Stimulated activated effector memory CD8-positive, alpha-beta T cell treated with anti-CD3 and anti-CD28 coated beads, Interleukin-12 subunit alpha, Interleukin-12 subunit beta, amount 100 ng/mL, for 72 hours (primary cell): Measurements from ENCODE around the gene ORM2.
A peak's percentile ranks its signal among the peaks of the same experiment; 100 is the strongest.

ENCODE experiments used
- ATAC-seq: fragments of 150-1000 bp; cut with Tn5 transposase; 2 replicates; pipeline ENCODE4 v1.10.0; 2021
- DNase-seq, 2 donors: peaks; one replicate each; pipeline ENCODE4 v3.0.0; 2021 to 2022; ENCODE audit warnings: low spot score in 2 of 2
- H3K27ac Mint-ChIP-seq: one replicate; pipeline ENCODE4 v1.8.0; 2022; ENCODE audit warnings: mild to moderate bottlenecking, mixed read lengths
- H3K36me3 Mint-ChIP-seq: one replicate; pipeline ENCODE4 v1.8.0; 2022; ENCODE audit warnings: mild to moderate bottlenecking, mixed read lengths
- H3K4me1 Mint-ChIP-seq: one replicate; pipeline ENCODE4 v1.8.0; 2022; ENCODE audit warnings: mixed read lengths
- H3K4me3 Mint-ChIP-seq: one replicate; pipeline ENCODE4 v1.8.0; 2022; ENCODE audit warnings: mild to moderate bottlenecking, mixed read lengths
- H3K9me3 Mint-ChIP-seq: one replicate; pipeline ENCODE4 v1.8.0; 2022; ENCODE audit warnings: mixed read lengths

ORM2 gene

GRCh38 chr9:114303977-114304376, 25.7 kb upstream of the ORM2 start:
- peak in 1 of 2 donors; percentile 40 for DNase-seq
- no peak for ATAC-seq
- no peak overlapping the region for H3K27ac Mint-ChIP-seq

GRCh38 chr9:114304416-114305188, 25.1 kb upstream of the ORM2 start:
- H3K36me3 Mint-ChIP-seq: no peaks in the 10 kb centered on the region
- H3K27ac Mint-ChIP-seq: no peak overlapping the region
- H3K4me1 Mint-ChIP-seq: peaks cover 9% of the 10 kb centered on the region
- H3K4me3 Mint-ChIP-seq: no peak overlapping the region
- no peaks in the 10 kb centered on the region for H3K9me3 Mint-ChIP-seq
- ATAC-seq (no peak), DNase-seq (no peak)

More at GRCh38 chr9:114303977-114304376, 25.7 kb upstream of the ORM2 start:
- no peaks in the 10 kb centered on the region for H3K36me3 Mint-ChIP-seq
- H3K4me3 Mint-ChIP-seq: no peak overlapping the region
- H3K4me1 Mint-ChIP-seq: peaks cover 9% of the 10 kb centered on the region
- H3K9me3 Mint-ChIP-seq: no peaks in the 10 kb centered on the region

DNA sequence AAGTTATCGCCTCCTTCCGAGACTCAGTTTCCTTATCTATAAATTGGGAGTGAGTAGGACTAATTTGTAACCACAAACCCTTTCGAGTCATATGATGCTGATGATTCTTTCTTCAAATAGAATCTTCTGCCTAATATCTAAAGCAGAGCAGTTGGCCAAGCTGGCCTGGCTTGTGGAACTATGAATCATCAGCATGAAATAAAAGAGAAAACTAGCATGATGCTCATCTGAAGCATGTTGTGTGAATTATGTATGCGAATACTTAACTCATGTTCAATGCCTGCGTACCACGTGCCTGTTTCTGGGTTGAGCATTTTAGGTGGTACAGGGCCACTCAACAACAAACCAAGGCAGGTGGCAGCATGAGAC, 21.8 kb upstream of the ORM2 start:
- DNase-seq: no peak
- H3K27ac Mint-ChIP-seq: peak overlapping the region; percentile 65
- H3K9me3 Mint-ChIP-seq: no peaks in the 10 kb centered on the region
- peaks cover 9% of the 10 kb centered on the region for H3K4me1 Mint-ChIP-seq
- no peak overlapping the region for H3K4me3 Mint-ChIP-seq
- H3K36me3 Mint-ChIP-seq: peaks cover 4% of the 10 kb centered on the region
- ATAC-seq: no peak

GRCh38 chr9:114308361-114308950, 21.2 kb upstream of the ORM2 start:
- peaks cover 4% of the 10 kb centered on the region for H3K36me3 Mint-ChIP-seq
- no peak overlapping the region for H3K4me3 Mint-ChIP-seq
- peaks cover 9% of the 10 kb centered on the region for H3K4me1 Mint-ChIP-seq
- ATAC-seq: no peak
- no peak for DNase-seq
- H3K9me3 Mint-ChIP-seq: no peaks in the 10 kb centered on the region
- H3K27ac Mint-ChIP-seq: no peak overlapping the region

DNA sequence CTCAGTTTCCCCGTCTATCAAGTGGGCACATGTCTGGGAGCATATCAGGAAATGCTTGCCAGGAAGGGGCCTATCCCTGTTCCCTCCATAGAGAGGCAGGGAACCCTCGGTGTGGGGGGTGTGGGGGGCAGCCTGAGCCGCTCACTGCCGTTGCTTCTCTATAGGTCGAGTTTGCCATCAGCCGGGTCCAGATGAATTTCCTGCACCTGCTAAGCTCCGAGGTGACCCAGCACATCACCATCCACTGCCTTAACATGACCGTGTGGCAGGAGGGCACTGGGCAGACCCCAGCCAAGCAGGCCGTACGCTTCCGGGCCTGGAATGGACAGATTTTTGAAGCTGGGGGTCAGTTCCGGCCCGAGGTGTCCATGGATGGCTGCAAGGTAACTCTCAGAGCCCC, 20.6 kb upstream of the ORM2 start:
- no peak overlapping the region for H3K27ac Mint-ChIP-seq
- H3K4me1 Mint-ChIP-seq: peaks cover 9% of the 10 kb centered on the region
- ATAC-seq: no peak
- no peak overlapping the region for H3K4me3 Mint-ChIP-seq
- DNase-seq: no peak
- H3K9me3 Mint-ChIP-seq: no peaks in the 10 kb centered on the region
- peaks cover 4% of the 10 kb centered on the region for H3K36me3 Mint-ChIP-seq

DNA sequence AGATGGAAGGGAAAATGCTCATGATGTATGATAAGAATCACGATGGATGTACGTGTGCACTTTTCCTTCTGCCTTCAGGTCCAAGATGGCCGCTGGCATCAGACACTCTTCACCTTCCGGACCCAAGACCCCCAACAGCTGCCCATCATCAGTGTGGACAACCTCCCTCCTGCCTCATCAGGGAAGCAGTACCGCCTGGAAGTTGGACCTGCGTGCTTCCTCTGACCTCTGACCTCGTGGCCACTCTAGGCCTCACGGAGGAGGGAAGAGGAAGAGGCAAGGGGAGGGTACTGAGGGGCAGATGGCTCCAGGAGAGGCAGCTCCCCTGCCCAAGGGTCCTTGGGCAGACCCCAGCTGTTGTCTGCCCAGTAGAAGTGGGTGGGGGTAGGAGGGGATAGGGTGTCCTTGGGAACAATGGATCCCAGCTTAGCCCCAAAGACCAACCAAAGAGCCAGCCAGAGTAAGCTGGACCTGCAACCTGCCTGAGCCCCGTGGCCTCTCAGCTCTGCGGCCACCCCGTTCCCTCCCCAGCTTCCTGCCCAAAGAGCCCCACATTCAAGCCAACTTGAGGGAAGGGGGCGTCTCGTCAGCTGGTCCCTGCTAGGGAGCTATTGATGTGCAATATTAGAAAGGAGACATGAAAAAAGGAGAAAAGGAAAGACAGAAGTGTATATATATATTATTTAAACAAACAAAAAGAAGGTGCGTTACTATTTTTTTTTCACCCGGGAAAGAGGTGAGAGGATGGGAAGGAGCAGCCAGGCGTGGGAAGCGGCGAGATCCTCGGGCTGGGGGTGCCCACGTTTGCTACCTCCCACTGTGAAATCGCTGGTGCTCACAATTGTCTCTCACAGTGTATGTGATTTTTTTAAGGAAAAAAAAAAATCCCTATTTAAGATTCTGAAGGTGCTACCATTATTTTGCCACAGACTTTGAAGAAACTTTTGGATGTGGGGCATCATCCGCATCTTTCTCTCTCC, 18.9 kb upstream of the ORM2 start:
- Mint-ChIP-seq H3K27ac (no peak overlapping the region), H3K9me3 (no peaks in the 10 kb centered on the region), H3K4me3 (no peak overlapping the region), H3K36me3 (peaks cover 4% of the 10 kb centered on the region), H3K4me1 (peaks cover 2% of the 10 kb centered on the region)
- DNase-seq (no peak), ATAC-seq (no peak)

- H3K9me3 Mint-ChIP-seq: no peaks in the 10 kb centered on the region
Measured at GRCh38 chr9:114311571-114312512, 17.8 kb upstream of the ORM2 start.

GRCh38 chr9:114312513-114312875, 17.2 kb upstream of the ORM2 start:
- Mint-ChIP-seq H3K4me3 (no peak overlapping the region), H3K36me3 (peaks cover 4% of the 10 kb centered on the region), H3K9me3 (no peaks in the 10 kb centered on the region), H3K4me1 (no peaks in the 10 kb centered on the region), H3K27ac (no peak overlapping the region)
- DNase-seq: no peak
- no peak for ATAC-seq

More at GRCh38 chr9:114311571-114312512, 17.8 kb upstream of the ORM2 start:
- Mint-ChIP-seq H3K27ac (no peak overlapping the region), H3K36me3 (peaks cover 4% of the 10 kb centered on the region), H3K4me1 (no peaks in the 10 kb centered on the region), H3K4me3 (no peak overlapping the region)
- DNase-seq: no peak
- no peak for ATAC-seq

DNA sequence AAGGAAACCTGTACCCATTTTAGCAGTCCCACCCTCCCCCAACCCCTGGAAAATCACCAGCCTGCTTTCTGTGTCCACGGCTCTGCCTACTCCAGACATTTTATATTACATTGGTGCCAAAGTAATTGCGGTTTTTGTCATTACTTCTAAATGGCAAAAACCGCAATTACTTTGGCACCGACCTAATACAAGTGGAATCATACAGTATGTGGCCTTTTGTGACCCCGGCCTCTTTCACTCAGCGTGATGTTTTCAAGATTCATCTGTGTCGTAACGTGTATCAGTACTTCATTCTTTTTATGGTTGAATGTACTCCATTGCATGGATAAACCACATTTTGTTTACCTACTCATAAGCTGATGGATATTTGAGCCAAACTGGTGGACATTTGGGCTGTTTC, 16.5 kb upstream of the ORM2 start:
- ATAC-seq (no peak), DNase-seq (no peak)
- Mint-ChIP-seq H3K9me3 (no peaks in the 10 kb centered on the region), H3K4me3 (no peak overlapping the region), H3K27ac (no peak overlapping the region), H3K36me3 (peaks cover 4% of the 10 kb centered on the region), H3K4me1 (no peaks in the 10 kb centered on the region)

- Mint-ChIP-seq H3K4me1 (no peaks in the 10 kb centered on the region), H3K27ac (no peak overlapping the region), H3K36me3 (peaks cover 4% of the 10 kb centered on the region), H3K4me3 (no peak overlapping the region), H3K9me3 (no peaks in the 10 kb centered on the region)
- DNase-seq (peak in 1 of 2 donors; percentile 38), ATAC-seq (no peak)
Measured at GRCh38 chr9:114314256-114314867, 15.3 kb upstream of the ORM2 start.

DNA sequence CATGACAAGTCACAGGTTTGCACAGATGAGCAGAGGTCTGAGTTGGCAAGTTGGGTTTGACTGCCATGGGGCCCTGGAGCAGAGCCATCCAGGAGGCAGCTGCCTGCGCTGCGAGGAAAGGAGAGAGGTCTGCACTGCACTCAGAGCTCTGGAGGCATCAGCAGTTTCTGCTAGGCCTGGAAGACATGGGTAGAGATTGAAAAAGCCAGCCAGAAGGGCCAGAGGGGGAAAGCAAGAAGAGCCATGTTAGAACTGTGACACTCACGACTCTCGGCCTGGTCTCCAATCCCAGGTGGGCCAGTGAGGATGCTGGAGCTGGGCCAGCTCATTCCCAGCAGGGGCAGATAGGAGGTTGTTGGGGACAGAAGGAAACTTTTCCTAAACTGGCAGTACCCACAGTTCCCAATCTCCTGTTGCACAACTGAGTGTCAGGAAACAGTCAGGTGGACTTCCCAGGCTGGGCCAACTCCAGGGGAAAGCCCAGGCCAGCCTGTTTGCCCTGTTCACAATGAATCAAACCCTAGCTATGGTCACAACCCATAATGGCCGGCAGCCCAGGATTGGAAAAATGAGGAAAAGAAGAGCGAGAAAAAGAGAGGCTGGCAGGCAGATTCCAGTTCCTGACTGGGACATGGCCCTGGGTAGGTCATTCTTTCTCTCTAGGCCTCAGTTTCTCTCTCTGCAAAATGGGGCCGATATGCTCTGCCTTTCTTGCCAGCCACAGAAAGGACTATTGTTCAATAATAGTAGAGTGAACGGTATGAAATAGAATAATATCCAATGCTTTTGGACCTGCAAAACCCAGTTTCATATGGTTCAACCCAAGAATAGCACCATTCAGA, 14.6 kb upstream of the ORM2 start:
- peak in 1 of 2 donors; percentile 40 for DNase-seq
- Mint-ChIP-seq H3K9me3 (no peaks in the 10 kb centered on the region), H3K27ac (no peak overlapping the region), H3K4me3 (no peak overlapping the region), H3K4me1 (no peaks in the 10 kb centered on the region), H3K36me3 (peaks cover 4% of the 10 kb centered on the region)
- ATAC-seq: no peak

DNA sequence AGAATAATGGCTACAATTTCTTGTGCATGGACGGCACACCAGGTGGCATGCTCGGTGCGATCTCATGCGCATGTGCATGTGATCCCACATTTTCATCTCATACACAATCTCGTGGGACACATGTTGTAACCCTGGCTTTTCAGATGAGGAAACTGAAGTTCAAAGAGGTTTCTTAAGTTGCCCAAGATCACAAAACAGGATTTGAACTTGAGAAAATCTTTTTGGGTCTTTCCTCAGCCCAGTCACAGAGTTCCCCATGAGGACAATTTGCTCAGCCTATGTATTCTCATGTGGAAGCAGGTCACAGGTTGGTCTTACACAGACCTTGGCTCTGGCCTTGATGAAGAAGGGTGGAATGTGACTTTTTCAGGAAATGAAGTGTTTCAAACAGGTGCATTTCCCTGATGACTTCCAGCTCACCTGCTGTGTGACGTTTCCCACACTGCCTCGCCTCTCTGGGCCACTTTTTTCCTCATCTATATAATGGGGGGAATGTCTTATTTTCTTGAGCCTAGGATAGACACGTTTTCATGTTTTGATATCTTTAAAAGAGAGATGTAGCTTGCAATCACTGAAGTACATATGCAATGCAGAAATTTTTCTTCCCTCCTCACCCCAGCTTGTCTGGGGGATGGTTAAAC, 13.8 kb upstream of the ORM2 start:
- no peak overlapping the region for H3K4me3 Mint-ChIP-seq
- H3K9me3 Mint-ChIP-seq: no peaks in the 10 kb centered on the region
- H3K36me3 Mint-ChIP-seq: peaks cover 2% of the 10 kb centered on the region
- H3K27ac Mint-ChIP-seq: no peak overlapping the region
- H3K4me1 Mint-ChIP-seq: no peaks in the 10 kb centered on the region
- DNase-seq: peak in 1 of 2 donors; percentile 36
- ATAC-seq: no peak

GRCh38 chr9:114316605-114317230, 13.0 kb upstream of the ORM2 start:
- no peak overlapping the region for H3K27ac Mint-ChIP-seq
- H3K4me3 Mint-ChIP-seq: no peak overlapping the region
- H3K36me3 Mint-ChIP-seq: no peaks in the 10 kb centered on the region
- DNase-seq (peak in 1 of 2 donors; percentile 41), ATAC-seq (no peak)
- peaks cover 4% of the 10 kb centered on the region for H3K4me1 Mint-ChIP-seq
- no peaks in the 10 kb centered on the region for H3K9me3 Mint-ChIP-seq
